NCI-H82 (cell line): ENCODE data around the gene SPG7.

Experiments used
- DNase-seq: peaks from one replicate; lab custom pipeline; 2025; lab: John Stamatoyannopoulos, UW

SPG7 gene

DNA sequence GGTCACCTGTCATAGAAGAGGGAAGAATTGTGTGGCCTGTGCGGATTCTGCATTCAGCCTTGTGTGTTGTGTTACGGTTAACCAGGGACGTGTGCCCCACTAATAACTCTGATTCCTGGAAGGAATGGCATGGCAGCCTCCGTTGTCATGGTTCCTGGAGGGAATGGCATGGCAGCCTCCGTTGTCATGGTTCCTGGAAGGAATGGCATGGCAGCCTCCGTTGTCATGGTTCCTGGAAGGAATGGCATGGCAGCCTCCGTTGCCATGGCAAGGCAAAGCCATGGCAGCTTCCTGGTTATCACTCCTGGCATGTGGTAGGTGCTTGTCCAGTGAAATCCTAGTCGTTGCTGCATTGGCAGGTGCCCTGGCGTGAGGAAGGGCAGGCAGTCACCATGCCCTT is 8.9 kb downstream of the SPG7 start:
- DNase-seq = no peak

DNA sequence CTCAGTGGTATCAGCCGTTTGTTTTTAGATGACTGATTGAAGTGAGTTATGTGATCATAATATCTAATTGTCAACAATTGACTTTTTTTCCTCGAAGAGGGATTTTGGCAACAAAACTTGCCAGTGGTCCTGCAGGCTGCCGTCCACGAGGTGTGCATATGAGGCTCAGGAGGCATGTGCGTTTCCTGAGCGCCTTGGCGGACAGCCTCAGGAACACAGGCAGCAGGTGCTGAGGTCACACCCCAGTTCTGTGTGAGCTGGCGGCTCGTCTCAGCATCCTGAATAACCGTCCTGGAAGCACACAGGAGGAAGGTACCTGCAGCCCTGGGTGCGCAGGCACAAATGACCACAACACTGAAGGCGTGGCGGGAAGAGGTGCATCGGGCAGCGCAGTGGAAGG is 11.7 kb downstream of the SPG7 start:
- DNase-seq = no peak

DNA sequence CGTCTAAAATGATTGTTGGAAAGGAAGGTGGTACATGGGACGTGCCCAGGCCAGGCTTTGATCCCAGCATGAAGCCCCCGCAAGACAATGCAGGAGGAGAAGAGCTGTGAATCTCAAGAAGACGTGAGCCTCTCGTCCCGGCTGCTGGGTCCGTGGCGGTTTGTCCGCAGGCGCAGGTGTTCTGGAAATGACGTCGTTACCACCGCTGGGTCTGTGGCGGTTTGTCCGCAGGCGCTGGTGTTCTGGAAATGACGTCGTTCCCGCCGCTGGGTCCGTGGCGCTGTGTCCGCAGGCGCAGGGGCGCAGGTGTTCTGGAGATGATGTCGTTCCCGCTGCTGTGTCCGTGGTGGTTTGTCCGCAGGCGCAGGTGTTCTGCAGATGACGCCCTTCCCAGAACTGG is 14.1 kb downstream of the SPG7 start:
- DNase-seq = no peak

DNA sequence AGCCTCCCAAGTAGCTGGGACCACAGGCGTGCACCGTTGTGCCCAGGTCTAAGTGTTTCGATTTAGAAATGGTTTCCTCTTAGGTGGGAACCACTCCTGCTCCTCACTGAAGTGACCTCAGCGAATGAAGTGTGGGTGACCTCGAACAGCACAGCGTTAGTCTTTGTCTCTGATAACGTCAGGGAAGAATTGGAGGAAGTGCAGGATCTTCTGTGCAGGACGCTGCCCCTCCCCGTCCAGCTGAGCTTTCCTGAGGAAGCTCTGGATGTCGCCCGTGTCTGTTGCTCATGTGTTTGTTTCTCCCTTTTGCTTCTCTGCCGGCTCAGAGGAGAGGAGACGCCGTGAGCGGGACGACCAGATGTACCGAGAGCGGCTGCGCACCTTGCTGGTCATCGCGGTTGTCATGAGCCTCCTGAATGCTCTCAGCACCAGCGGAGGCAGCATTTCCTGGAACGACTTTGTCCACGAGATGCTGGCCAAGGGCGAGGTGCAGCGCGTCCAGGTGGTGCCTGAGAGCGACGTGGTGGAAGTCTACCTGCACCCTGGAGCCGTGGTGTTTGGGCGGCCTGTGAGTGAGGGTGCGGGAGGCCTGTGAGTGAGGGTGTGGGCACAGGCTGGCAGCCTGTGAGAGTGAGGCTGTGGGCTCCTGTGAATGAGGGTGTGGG is 15.6 kb downstream of the SPG7 start:
- no peak for DNase-seq

DNA sequence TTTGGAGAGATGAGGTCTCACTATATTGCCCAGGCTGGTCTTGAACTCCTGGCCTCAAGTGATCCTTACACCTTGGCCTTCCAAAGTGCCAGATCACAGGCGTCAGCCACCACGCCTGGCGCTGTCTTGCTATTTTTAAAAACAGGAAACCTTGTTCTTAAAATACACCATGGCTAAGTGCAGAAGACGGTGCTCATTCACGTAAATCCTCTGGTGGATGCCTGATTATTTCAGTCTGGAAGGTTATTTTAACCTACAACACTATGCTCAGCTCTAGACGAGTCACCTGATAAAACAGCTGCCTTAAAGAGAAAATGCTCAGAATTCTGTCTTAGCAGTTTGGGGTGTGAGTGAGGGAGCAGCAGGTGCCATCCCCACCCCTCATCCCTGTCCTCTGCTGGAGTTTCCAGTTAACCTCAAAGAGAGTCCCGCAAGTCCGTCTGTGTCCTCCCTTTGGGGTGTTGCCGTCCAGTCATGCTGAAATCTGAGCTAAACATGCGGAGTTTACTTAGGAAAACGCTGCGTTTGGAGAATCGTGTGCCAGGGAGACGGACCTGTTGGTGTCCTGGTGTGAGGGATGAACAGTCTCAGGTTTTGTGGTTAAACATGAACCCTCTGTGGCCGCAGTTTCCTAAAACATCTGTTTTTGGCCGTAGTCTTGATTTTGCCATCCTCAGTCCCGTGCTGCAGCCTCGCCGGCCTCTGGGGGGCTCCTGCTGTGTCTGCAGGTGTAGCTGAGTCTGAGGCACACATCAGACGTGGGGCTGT is 17.1 kb downstream of the SPG7 start:
- DNase-seq = no peak

DNA sequence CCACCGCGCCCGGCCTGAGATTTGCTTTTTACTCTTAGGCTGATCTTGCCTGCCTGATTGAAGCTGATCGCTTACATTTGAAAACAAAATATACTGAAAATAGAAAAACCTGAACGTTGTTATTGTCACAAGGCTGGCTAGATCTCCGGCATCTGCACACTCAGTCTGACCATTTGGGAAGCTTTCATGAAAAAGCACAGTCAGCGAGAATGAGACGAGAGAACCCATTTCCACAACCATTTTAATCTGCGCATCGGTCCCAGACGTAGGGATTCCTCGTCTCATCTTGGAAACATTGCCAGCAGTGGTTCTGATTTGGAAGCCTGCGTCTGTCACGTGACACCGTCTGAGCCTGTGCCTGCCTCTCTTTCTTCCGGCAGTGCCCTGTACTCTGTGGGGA is 20.9 kb downstream of the SPG7 start:
- DNase-seq = no peak

DNA sequence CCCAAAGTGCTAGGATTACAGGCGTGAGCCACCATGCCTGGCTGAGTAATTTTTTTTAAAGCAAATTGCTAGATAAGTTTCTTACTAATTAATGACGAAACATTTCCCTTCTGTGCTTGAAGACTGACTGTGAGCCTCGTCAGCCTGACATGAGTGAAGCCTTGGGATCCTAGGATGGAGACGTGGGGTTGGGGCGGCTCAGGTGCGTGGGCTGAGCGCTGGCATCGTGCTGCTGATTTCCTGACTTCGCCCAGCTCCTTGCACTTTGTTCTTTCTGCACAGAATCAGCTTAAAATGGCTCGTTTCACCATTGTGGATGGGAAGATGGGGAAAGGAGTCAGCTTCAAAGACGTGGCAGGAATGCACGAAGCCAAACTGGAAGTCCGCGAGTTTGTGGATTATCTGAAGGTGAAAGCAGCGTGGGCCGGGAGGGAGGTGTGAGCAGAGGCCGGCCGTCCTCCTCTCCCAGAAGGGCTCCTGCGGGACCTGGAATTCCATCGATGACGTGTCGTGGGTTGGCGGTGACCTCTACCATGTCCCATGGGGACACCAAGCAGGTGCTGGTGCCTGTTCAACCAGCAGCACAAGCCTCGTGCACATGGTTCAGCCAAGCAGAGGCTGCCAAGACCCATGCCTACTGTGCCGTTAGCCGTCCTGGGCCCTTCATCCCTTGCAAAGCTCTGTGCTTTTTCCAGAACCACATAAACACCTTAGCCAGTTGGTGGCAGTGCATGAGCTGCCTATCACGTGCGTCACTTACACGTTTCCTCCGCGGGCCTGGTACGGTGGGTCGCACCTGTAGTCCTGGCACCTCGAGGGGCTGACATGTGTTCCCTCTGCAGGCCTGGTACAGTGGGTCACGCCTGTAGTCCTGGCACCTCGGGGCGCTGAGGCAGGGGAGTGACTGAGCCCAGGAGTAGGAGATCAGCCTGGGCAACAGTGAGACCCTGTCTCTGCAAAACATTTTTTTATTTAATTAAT is 22.5 kb downstream of the SPG7 start:
- no peak for DNase-seq

DNA sequence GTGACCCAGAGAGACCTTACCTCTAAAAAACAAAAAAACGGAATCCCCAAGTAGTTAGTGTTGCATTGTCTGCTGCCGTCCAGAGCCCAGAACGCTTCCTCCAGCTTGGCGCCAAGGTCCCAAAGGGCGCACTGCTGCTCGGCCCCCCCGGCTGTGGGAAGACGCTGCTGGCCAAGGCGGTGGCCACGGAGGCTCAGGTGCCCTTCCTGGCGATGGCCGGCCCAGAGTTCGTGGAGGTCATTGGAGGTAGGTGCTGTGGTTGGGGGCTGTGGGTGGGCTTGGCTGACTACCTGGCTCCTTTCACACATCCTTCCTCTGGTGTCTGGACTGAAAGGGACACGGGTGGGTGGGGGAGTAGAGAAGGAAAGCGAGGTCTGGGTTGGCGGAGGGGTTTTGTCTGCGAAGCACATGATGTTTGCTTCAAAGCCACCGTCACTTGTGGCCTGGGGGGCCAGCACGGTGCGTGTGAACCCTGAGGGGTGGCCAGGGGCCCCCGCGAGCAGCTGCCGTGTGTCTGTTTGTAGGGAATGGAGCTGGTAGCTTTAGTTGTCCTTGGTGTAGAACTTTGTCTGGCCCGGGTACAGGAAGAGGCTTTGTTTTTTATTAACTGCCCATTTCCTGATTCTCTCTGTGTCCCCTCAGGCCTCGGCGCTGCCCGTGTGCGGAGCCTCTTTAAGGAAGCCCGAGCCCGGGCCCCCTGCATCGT is 23.8 kb downstream of the SPG7 start:
- no peak for DNase-seq

DNA sequence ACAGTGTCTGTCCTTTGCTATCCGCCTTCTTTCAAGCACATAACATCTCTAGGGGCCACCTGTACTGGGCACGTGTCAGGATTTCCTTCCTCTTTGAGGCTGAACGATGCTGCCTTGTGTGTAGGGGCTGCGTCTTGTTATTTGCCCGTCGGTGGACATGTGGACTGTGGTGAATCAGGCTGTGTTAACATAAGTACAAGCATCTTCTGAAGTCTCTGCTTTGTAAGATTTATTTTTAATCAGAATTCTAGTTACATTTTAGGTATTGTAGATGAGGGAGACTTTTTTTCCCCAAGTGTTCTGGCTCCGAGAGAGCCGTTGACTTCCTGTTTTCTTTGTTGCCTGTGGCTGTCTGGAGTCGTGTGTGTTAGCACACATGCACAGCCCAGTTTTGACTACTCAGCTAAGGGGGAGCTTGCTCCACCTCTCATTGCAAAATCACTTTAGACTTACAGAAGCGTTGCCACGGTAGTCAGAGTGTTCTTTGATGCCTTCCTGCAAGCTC is 26.1 kb downstream of the SPG7 start:
- DNase-seq = no peak

DNA sequence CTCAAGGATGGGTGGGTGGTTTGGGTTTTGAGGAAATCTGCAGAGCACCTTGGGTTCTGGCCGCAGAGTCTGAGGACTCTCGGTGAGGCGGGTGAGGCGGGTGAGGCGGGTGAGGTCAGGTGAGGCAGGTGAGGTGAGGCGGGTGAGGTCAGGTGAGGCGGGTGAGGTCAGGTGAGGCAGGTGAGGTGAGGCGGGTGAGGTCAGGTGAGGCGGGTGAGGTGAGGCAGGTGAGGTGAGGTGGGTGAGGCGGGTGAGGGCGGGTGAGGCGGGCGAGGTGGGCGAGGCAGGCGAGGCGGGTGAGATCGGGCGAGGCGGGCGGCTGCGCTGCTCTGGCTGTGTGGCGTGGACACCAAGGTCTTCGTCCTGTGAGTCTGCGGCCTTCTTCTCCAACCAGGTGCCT is 28.2 kb downstream of the SPG7 start:
- DNase-seq = no peak

DNA sequence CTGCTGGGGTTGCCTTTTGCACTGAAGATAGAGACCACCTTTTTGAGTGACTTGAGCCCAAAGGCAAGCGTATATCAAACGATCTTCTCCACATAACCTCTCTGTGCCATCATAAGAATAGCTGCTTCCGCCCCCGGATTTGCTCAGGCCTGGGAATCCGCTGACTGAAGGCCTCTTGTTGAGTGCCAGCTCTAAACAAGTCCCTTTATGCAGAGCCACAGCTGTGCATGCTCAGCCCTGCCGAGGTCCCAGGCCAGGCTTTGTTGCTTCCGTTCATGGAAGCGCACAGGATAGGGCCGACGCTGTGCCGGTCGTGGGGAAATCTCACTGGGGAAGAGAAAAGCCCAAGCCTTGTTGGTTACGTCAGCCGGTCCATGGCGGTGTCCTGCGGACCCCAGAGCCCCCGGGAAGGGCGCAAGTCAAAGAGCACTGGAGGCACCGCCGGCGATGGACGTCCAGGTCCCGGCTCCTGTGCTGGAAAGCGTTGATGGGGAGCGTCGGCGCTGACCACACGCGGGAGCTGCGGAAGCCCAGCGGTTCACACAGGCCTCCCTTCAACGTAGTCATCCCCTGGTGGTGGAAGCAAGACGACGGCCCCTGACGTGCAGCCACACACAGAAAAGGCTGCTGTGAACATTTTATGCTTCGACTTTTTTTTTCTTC is 28.8 kb downstream of the SPG7 start:
- DNase-seq = no peak

DNA sequence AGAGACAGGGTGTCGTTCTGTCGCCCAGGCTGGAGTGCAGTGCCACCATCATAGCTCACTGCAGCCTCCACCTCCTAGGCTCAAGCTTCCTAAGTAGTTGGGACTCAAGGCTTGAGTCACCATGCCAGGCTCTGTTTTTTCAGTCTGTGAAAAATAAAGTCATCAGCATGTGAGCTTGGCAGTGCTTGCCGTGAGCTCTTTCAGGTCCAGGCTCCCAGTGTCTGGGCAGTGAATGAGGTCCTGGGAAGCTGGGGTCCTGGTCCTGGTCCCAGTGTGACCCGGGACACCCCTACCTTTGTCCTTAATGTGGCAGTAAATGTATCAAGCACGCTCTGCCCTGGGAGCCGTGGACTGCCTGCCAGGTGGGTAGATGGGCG is 29.3 kb downstream of the SPG7 start:
- no peak for DNase-seq

DNA sequence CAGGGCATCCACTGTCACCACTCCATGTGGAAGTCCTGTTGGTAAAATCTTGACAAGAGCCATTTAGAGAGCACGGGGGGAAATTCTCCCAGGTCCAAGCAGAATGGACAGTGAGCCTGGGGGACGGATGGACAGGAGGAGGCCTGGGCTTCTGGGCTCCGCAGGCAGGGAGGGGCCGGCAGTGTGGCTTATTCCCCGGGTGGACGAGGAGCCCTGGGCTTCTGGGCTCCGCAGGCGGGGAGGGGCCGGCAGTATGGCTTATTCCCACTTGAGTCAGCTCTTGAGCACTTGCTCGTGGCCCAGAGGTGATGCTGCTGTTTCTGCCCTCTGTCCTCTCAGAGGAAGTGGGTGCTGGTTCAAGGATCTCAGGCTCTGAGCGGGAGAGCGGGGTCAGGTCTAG is 30.1 kb downstream of the SPG7 start:
- DNase-seq = no peak

DNA sequence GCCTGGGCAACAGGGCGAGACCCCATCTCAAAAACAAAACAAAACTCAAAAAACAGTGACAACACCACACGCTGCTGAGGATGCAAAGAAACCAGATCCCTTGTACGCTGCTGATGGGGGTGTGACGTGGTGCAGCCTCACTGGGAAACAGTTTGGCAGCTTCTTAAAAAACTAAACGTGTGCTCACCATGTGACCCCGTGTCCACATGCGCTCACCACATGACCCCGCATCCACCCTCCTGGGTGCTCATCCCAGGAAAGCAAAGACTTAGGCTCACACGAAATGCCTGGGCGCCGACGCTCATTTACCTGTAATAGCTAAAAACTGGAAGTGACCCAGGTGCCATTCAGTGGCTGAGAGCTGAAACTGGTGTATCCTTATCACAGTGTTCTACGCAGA is 32.4 kb downstream of the SPG7 start:
- no peak for DNase-seq

DNA sequence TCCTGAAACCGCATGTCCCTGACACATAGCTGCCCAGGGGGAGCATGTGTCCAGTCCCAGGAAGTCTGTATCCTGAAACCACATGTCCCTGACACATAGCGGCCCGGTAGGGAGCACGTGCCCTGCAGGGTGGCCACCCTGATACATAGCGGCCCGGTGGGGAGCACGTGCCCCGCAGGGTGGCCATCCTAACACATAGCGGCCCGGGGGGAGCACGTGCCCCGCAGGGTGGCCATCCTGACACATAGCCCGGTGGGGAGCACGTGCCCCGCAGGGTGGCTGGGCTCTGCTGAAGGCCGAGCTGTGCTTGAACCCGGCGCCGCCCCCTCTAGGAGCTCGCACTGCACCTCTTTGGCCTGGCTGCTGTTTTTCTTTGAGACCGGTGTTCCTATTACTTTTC is 33.6 kb downstream of the SPG7 start:
- DNase-seq = no peak

DNA sequence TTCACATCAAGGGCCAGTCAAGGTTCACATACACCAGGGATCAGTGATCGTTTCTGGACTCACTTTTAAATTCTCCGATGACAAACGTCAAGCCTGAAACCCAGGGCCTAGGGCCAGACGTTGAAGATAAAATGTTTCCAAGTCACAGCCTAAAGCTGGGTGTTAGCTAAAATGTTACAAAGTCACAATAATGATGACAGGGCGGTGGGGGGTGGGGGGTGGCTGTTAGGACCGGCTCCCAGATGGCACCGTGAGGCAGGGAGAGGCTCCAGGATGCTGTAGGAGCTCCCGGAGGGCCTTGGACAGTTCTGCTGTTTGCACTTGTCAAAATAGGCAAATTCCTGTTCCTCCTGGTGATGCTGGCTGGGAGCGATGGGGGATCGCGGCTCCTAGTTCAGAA is 35.9 kb downstream of the SPG7 start:
- DNase-seq = no peak

DNA sequence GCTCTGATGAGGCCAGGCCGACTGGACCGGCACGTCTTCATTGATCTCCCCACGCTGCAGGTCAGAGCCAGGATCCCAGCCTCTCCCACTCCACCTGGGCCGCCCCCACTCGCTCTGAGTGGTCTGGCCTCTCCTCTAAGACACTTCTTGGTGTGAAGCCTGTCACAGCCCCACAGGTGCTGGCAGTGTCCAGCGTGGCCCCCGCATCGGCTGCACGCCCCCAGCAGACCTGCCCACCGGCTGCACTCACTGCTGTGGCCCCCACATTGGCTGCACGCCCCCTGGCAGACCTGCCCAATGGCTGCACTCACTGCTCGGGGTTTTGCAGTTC is 36.5 kb downstream of the SPG7 start:
- no peak for DNase-seq

DNA sequence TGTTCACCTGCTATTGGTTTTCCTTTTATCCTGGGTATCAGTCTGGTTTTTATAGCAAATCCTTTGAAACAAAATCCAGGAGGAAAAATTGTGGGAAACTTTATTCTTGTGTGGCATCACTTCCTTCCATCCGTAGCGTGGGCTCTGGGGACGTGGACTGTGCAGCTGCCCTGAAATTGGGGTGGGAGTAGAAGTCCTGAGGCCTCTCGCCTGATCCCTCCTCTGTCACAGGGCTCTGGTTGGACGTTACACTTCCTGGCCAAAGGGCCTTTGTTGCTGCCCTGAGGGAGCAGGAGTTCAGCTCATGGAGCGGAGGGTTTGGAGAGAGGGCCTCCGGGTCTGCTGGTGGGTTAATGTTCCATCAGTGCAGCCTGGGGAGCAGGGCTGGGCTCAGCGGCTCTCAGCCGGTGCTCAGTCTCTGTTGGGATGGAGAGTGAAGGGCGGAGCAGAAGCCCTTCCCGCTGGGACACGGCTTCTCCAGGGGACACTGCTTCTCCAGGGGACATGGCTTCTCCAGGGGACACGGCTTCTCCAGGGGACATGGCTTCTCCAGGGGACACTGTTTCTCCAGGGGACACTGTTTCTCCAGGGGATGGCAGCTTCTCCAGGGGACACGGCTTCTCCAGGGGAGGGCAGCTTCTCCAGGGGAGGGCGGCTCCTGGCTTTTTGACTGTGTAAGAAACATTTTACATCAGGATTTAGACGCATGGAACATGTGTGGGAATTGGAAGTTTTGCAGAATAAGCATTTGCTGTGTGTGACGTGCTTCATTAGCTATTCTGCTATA is 37.0 kb downstream of the SPG7 start:
- no peak for DNase-seq

DNA sequence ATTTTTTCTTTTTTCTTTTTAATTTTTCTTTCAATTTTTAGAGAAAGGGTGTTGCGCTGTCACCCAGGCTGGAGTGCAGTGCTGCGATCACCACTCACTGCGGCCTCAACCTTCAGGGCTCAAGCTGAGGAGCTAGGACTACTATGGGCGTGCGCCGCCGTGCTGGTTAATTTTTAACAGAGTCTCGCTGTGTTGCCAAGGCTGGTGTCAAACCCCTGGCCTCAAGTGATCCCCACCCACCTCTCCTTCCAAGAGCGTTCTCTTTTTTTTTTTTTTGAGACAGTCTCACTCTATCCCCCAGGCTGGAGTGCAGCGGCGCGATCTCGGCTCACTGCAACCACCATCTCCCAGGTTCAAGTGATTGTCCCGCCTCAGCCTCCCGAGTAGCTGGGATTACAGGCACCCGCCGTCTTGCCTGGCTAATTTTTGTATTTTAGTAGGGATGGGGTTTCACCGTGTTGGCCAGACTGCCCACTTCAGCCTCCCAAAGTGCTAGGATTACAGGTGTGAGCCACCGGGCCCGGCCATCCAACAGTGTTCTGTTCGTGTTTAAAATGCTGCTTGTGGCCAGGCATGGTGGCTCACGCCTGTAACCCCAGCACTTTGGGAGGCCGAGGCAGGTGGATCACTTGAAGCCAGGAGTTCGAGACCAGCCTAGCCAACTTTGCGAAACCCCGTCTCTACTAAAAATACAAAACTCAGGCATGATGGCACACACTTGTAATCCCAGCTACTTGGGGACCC is 37.8 kb downstream of the SPG7 start:
- no peak for DNase-seq

DNA sequence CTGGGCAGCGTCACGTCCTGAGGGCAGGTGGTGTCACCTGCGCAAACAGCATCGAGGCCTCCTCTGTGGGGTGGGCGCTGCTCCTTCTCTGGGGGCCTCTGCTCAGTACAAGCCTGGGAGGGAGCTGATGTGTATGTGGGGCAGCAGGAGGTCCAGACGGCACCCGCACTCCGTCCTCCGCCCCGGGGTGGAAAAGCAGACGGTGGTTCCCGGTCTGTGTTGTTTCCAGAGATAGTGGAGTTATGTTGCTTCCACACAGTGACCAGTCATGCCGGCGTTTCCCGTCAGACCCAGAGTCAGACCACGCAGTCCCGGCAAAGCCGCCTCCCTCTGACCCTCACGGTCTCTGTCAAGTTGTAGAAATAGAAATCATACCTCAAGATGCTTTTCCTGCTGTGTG is 38.6 kb downstream of the SPG7 start:
- no peak for DNase-seq
